ENCODE measurements around the gene TRIOBP. TPM values are rescaled to one million over a fixed set of nuclear protein-coding genes. Genes with fewer than 3 reads are reported as not detected.

The TRIOBP gene
- total RNA-seq, 4 donors from 2014 or later: 54.6 to 89.1 (median 83.6) TPM

DNA sequence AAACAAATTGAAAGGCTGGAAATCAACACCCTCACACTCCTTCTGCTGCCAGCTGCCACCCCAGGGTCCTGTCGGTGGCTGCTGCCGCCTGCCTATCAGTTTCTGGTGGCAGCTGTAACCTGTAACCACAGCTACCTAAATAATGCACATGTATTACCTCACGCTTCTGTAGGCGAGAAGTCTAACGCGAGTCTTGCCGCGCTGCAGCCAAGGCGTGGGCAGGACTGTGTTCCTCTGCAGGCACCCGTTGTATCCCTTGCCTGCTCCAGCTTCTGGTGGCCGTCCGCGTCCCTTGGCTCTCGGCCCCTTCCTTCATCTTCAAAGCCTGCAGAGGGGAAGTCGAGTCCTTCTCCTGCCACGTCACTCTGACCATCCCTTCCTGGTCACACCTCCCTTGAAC lies 66.8 kb downstream of the TRIOBP start:
- no peak for DNase-seq
- Histone ChIP-seq H3K36me3 (peaks cover 0 to 77% (median 0%) of the 10 kb centered on the region in 3 donors), H3K4me3 (no peak overlapping the region), H3K27ac (no peak overlapping the region), H3K9me3 (no peaks in the 10 kb centered on the region), H3K27me3 (no peaks in the 10 kb centered on the region), H3K4me1 (no peaks in the 10 kb centered on the region)
- no peak for TF ChIP-seq POLR2A (IDR thresholded peaks at IDR 0.05)
- TF ChIP-seq, protein P1, sequence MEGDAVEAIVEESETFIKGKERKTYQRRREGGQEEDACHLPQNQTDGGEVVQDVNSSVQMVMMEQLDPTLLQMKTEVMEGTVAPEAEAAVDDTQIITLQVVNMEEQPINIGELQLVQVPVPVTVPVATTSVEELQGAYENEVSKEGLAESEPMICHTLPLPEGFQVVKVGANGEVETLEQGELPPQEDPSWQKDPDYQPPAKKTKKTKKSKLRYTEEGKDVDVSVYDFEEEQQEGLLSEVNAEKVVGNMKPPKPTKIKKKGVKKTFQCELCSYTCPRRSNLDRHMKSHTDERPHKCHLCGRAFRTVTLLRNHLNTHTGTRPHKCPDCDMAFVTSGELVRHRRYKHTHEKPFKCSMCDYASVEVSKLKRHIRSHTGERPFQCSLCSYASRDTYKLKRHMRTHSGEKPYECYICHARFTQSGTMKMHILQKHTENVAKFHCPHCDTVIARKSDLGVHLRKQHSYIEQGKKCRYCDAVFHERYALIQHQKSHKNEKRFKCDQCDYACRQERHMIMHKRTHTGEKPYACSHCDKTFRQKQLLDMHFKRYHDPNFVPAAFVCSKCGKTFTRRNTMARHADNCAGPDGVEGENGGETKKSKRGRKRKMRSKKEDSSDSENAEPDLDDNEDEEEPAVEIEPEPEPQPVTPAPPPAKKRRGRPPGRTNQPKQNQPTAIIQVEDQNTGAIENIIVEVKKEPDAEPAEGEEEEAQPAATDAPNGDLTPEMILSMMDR (IDR thresholded peaks at IDR 0.05): no peak

DNA sequence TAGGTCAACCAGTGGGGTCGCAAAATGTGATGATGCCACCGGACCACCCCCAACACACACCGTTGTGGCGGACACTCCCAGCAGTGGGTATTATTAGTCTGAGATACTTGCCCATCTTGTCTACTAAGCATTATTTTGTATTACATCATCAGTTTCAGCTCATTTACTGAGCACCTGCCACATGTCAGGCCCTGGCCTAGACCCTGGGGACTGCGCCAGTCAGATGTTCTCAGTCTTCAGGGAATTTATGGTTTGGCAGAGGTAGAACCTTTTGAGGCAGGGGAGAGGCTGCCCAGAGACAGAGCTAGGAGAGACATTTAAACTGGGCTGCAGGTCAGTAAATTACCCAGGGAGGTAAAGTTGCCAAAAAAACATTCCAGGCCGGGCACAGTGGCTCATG lies 67.8 kb downstream of the TRIOBP start:
- H3K4me3 ChIP-seq: no peak overlapping the region
- peaks cover 0 to 77% (median 0%) of the 10 kb centered on the region in 3 donors for H3K36me3 ChIP-seq
- no peak for TF ChIP-seq POLR2A (IDR thresholded peaks at IDR 0.05)
- TF ChIP-seq, protein P1 (IDR thresholded peaks at IDR 0.05): no peak
- H3K4me1 ChIP-seq: no peaks in the 10 kb centered on the region
- H3K27me3 ChIP-seq: no peaks in the 10 kb centered on the region
- no peaks in the 10 kb centered on the region for H3K9me3 ChIP-seq
- DNase-seq: no peak
- no peak overlapping the region for H3K27ac ChIP-seq

DNA sequence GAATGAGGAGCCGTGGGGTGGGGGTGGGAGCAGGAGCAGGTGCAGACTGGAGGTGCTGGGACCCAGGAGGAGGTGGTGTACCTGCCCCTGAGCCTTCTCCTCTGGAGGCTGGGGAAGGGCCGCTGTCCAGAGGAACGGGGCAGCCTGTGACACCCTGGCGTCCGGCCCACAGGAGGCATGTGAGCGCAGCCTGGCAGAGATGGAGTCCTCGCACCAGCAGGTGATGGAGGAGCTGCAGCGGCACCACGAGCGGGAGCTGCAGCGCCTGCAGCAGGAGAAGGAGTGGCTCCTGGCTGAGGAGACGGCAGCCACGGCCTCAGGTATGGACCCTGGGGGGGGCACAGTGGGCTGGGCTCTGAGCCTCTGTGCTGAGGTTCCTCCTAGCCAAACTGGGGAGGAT lies 68.7 kb downstream of the TRIOBP start:
- Histone ChIP-seq H3K4me1 (no peaks in the 10 kb centered on the region), H3K27ac (no peak overlapping the region), H3K27me3 (no peaks in the 10 kb centered on the region), H3K4me3 (no peak overlapping the region), H3K9me3 (no peaks in the 10 kb centered on the region), H3K36me3 (peaks cover 0 to 72% (median 0%) of the 10 kb centered on the region in 3 donors)
- no peak for TF ChIP-seq POLR2A (IDR thresholded peaks at IDR 0.05)
- TF ChIP-seq, protein P1 (IDR thresholded peaks at IDR 0.05): no peak
- DNase-seq: no peak

DNA sequence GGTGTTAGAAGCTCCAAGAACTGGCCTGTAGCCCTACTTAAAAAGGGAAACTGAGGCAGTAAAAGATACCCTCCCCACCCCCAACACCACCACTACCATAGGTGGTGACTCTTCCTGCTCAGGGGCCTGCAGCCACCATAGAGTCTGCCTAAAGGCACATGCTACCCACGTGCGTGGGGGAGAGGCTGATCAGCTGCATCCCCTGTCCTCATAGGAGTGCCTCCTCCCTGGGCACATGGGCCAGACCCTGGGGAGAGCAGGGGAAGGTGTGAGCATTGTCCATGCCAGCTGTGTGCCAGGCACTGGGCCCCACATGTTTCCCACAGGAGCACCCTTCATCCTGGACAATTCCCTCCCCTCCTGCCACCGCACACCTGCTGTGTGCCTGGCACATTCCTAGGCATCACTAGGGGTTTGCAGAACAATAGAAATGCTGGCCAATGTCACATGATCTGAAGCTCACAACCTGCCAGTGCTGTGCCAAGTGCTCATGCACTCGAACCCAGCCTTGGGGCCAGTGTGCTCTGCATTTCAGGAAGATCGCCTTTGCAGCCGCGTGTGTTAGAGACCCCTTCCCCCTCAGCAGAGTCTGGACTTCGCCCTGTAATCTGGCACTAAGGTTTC lies 69.2 kb downstream of the TRIOBP start:
- Histone ChIP-seq H3K4me1 (no peaks in the 10 kb centered on the region), H3K4me3 (no peak overlapping the region), H3K27ac (no peak overlapping the region), H3K9me3 (no peaks in the 10 kb centered on the region), H3K36me3 (peaks cover 0 to 76% (median 0%) of the 10 kb centered on the region in 3 donors), H3K27me3 (no peaks in the 10 kb centered on the region)
- no peak for DNase-seq
- no peak for TF ChIP-seq POLR2A (IDR thresholded peaks at IDR 0.05)
- TF ChIP-seq, protein P1 (IDR thresholded peaks at IDR 0.05): no peak

DNA sequence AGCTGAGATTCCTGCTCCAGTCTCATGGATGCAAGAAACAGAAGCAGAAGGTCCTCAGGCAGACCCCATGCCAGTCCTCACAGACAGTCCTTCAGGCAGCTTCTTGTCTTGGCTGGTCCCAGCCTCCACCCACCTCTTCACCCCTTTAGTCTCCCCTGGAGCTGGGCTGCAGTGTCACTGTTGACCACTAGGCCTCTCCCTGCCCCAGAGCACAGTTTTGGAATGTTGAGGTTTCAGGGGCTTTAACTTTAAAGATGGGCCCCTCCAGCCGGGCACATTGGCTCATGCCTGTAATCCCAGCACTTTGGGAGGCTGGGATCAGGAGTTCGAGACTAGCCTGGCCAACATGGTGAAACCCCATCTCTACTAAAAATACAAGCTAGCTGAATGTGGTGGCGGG lies 71.4 kb downstream of the TRIOBP start:
- Histone ChIP-seq H3K4me1 (no peaks in the 10 kb centered on the region), H3K4me3 (no peak overlapping the region), H3K9me3 (no peaks in the 10 kb centered on the region), H3K27ac (no peak overlapping the region), H3K27me3 (no peaks in the 10 kb centered on the region), H3K36me3 (peaks cover 0 to 78% (median 0%) of the 10 kb centered on the region in 3 donors)
- TF ChIP-seq POLR2A (IDR thresholded peaks at IDR 0.05): no peak
- TF ChIP-seq, protein P1 (IDR thresholded peaks at IDR 0.05): peak in 2 of 6 experiments; percentile 11 to 15
- no peak for DNase-seq

Data from Peyer's patch (tissue), 4 donors.